Inflammatory macrophage treated with lipopolysaccharide for 1 hour (primary cell): Measurements from ENCODE around the gene OR2AG2.
A peak's percentile ranks its signal among the peaks of the same experiment; 100 is the strongest.

Experiments
- DNase-seq, 2 donors: peaks; one replicate each; pipeline ENCODE4 v3.0.0-alpha.2; 2020 to 2022

OR2AG2 gene

GRCh38 chr11:6737872-6738466, 33.8 kb downstream of the OR2AG2 start:
- DNase-seq, result peak; percentile 42 to 82

GRCh38 chr11:6736495-6737121, 35.2 kb downstream of the OR2AG2 start:
- peak; percentile 24 to 37 for DNase-seq

GRCh38 chr11:6735306-6735705, 36.5 kb downstream of the OR2AG2 start:
- peak in 1 of 2 donors; percentile 29 for DNase-seq

GRCh38 chr11:6734616-6735015, 37.2 kb downstream of the OR2AG2 start:
- DNase-seq, result peak in 1 of 2 donors; percentile 12

- DNase-seq, result peak; percentile 47 to 58
Measured at GRCh38 chr11:6733326-6734275, 38.2 kb downstream of the OR2AG2 start.

GRCh38 chr11:6727971-6728760, 43.6 kb downstream of the OR2AG2 start:
- DNase-seq, result no peak

GRCh38 chr11:6725386-6725896, 46.3 kb downstream of the OR2AG2 start:
- no peak for DNase-seq

- no peak for DNase-seq
Measured at GRCh38 chr11:6724013-6724412, 47.8 kb downstream of the OR2AG2 start.

GRCh38 chr11:6721343-6721742, 50.4 kb downstream of the OR2AG2 start:
- DNase-seq, result no peak

GRCh38 chr11:6719576-6719975, 52.2 kb downstream of the OR2AG2 start:
- no peak for DNase-seq

GRCh38 chr11:6717426-6717825, 54.4 kb downstream of the OR2AG2 start:
- DNase-seq, result peak; percentile 50 to 65
